Measurements from ENCODE around the gene PTK7. TPM values are rescaled to one million over a fixed set of nuclear protein-coding genes. Genes with fewer than 3 reads are reported as not detected.

The PTK7 gene
- total and polyA plus RNA-seq, 8 donors, result 4.0 to 64.9 (median 27.4) TPM

GRCh38 chr6:43146709-43147688 lies 70.9 kb downstream of the PTK7 start:
- no peak for DNase-seq
- Histone ChIP-seq H3K27me3 (no peaks in the 10 kb centered on the region), H3K4me1 (peaks cover 16 to 30% (median 23%) of the 10 kb centered on the region in 4 donors), H3K36me3 (peaks cover 0 to 8% (median 3%) of the 10 kb centered on the region in 4 donors), H3K4me3 (no peak overlapping the region), H3K27ac (no peak overlapping the region), H3K9me3 (no peaks in the 10 kb centered on the region)
- TF ChIP-seq POLR2AphosphoS5 (IDR thresholded peaks at IDR 0.05) (no peak), POLR2A (IDR thresholded peaks at IDR 0.05) (no peak), CTCF (IDR thresholded peaks at IDR 0.05) (no peak), EP300 (IDR thresholded peaks at IDR 0.05) (no peak)
- intact Hi-C loops (cut with DNase I; ENCODE audit: low total_unique reads), result loop anchor here (10.0 kb wide), 1 partner anchor 72 kb away; the partner anchor contains the start of gene PTK7
- WGBS, 5 donors, result 67 to 88% (median 79%) methylated on average over 7 to 8 of the region's 8 CpGs

- no peak overlapping the region for H3K4me3 ChIP-seq
- intact Hi-C loops (cut with DNase I; ENCODE audit: low total_unique reads), result loop anchor here (10.0 kb wide), 1 partner anchor 73 kb away; the partner anchor contains the start of gene PTK7
- TF ChIP-seq CTCF (IDR thresholded peaks at IDR 0.05) (no peak), EP300 (IDR thresholded peaks at IDR 0.05) (no peak), POLR2AphosphoS5 (IDR thresholded peaks at IDR 0.05) (no peak), POLR2A (IDR thresholded peaks at IDR 0.05) (no peak)
- no peak for DNase-seq
- peaks cover 16 to 30% (median 22%) of the 10 kb centered on the region in 4 donors for H3K4me1 ChIP-seq
- 92 to 97% (median 96%) methylated on average over 6 of the region's 6 CpGs for WGBS, 5 donors
- H3K9me3 ChIP-seq, result no peaks in the 10 kb centered on the region
- H3K36me3 ChIP-seq, result peaks cover 0 to 7% (median 3%) of the 10 kb centered on the region in 4 donors
- no peak overlapping the region for H3K27ac ChIP-seq
- no peaks in the 10 kb centered on the region for H3K27me3 ChIP-seq
Measured at GRCh38 chr6:43147691-43148477, 71.8 kb downstream of the PTK7 start.

DNA sequence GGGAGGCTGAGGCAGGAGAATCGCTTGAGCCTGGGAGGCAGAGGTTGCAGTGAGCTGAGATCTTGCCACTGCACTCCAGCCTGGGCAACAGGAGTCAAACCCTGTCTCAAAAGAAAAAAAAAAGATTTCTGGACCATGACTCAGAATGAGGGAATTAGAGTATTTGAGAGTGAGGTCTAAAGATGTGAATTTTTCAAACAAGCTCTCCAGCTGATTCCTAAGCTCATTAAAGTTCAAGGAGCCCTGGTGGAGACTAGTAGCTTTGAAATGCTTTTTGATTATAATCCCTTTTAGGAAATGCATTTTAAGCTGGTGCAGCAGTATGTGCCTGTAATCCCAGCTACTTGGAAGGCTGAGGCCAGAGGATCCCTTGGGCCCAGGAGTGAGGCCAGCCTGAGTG lies 73.2 kb downstream of the PTK7 start:
- DNase-seq, result no peak
- Histone ChIP-seq H3K9me3 (no peaks in the 10 kb centered on the region), H3K4me1 (peaks cover 5 to 18% (median 10%) of the 10 kb centered on the region in 4 donors), H3K36me3 (peaks cover 0 to 7% (median 3%) of the 10 kb centered on the region in 4 donors), H3K4me3 (no peak overlapping the region), H3K27me3 (no peaks in the 10 kb centered on the region), H3K27ac (no peak overlapping the region)
- TF ChIP-seq POLR2AphosphoS5 (IDR thresholded peaks at IDR 0.05), result no peak
- no peak for TF ChIP-seq POLR2A (IDR thresholded peaks at IDR 0.05)
- no peak for TF ChIP-seq CTCF (IDR thresholded peaks at IDR 0.05)
- no peak for TF ChIP-seq EP300 (IDR thresholded peaks at IDR 0.05)
- 96 to 100% (median 97%) methylated on average over 1 of the region's 1 CpG for WGBS, 5 donors
- intact Hi-C loops (cut with DNase I; ENCODE audit: low total_unique reads), result loop anchor here (10.0 kb wide), 1 partner anchor 74 kb away; the partner anchor contains the start of gene PTK7
